Epithelial cell of proximal tubule (primary cell): ENCODE measurements around the gene CDK13. TPM values are rescaled to one million over a fixed set of nuclear protein-coding genes. Genes with fewer than 3 reads are reported as not detected.

Experiments used
- DNase-seq: peaks from one replicate; pipeline ENCODE4 v3.0.0-alpha.2; 2011; ENCODE audit warnings: low read depth
- H3K4me3 ChIP-seq: 2 replicates; pipeline ENCODE4 v1.5.1; 2011; ENCODE audit warnings: low read depth, mild to moderate bottlenecking, low read length
- CTCF ChIP-seq: conservative IDR thresholded peaks from 2 replicates; pipeline ENCODE4 v1.5.1; 2012; ENCODE audit warnings: low read depth, mild to moderate bottlenecking, low read length
- total RNA-seq: library from RNA; depleted of rRNA; stranded (reverse); fragments of >200 nt; gene quantifications from 2 replicates; pipeline ENCODE4 v1.2.3, GENCODE V29; 2015

The CDK13 gene
- total RNA-seq, 1 donor from 2014 or later, result 41.1 TPM

DNA sequence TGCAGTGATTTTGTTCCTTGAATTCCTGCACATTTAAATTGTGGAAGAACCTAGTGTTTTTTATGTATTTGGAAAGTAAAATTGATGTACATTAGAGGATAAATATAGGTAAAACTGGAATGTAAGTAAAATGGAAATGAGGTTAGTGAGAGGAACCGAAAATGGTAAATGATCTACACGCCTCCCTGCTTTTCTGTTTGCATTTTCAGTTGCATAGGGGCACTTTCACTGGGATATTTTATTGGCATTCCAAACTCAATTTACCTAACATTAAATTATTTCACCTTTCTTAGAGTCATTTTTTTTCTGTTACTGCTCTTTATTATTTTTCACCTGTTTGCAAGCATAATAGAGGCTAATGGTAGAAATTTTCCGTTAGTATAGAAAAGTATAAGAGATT is 8.0 kb downstream of the CDK13 start:
- DNase-seq, result no peak
- H3K4me3 ChIP-seq, result no peak overlapping the region
- no peak for TF ChIP-seq CTCF

GRCh38 chr7:39967406-39968161 is 17.5 kb downstream of the CDK13 start:
- no peak overlapping the region for H3K4me3 ChIP-seq
- TF ChIP-seq CTCF, result no peak
- DNase-seq, result no peak

DNA sequence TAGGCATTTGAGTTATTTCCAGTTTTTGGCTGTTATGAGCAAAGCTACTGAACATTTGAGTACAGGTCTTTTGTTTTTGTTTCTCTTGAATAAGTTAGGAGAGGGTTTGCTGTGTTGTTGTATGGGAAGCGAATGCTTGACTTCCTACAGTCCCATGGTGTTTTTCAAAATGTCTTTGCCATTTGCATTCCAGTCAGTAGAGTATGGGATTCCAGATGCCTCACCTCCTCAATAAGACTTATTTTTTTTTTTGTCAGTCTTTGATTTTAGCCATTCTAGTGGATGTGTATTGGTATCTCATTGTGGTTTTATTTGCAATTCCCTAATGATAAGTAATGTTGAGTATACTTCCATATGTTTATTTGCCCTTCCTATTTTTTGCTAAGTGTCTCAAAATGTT is 19.4 kb downstream of the CDK13 start:
- TF ChIP-seq CTCF, result no peak
- H3K4me3 ChIP-seq, result no peak overlapping the region
- no peak for DNase-seq

GRCh38 chr7:39971924-39972323 is 21.9 kb downstream of the CDK13 start:
- no peak for TF ChIP-seq CTCF
- H3K4me3 ChIP-seq, result no peak overlapping the region
- DNase-seq, result no peak

DNA sequence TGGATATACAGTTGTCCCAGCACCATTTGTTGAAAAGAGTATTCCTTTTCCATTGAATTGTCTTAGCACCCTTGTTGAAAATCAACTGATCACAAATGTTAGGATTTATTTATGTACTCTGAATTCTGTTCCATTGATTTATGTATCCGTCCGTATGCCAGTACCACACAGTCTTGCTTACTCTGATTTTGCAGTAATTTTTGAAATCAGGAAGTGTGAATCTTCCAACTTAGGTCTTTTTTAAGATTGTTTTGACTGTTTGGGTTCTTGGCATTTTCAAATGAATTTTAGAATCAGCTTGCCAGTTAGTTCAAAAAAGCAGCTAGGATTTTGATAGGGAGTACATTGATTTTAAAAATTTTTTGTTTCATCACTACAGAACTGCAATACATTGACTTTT is 23.7 kb downstream of the CDK13 start:
- TF ChIP-seq CTCF, result no peak
- no peak overlapping the region for H3K4me3 ChIP-seq
- DNase-seq, result no peak

DNA sequence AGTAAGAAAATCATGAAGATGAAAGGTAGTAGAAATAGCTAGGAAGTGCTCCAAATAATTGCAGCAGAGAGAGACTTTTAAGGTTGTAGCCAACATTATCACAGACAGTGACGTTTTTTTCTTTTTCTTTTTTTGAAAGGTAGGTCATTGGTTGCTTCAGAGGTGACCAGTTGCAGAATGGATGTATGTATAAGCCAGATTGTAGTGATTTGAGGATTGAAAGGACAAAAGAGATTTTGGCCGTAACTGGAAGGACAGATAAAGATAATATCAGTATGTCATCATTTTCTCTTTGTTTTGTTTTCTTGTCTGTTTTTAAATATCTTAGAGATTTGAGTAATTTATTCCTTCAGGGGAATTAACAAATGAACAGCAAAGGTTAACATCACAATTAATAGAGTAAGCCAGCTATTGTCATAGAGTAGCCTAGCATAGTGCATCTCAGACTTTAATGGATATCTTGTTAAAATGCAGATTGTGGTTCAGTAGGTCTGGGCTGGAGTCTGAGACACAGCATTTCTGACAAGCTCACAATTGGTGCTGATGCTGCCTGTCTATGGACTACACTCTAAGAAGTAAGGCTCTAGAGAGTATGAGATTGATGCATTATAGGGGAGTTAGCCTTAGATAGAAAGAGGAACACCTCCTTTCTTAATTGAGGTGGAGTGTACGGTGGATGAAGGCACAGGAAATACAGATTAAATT is 28.3 kb downstream of the CDK13 start:
- no peak for DNase-seq
- H3K4me3 ChIP-seq, result no peak overlapping the region
- no peak for TF ChIP-seq CTCF
